ENCODE data around the gene ARPC1B.

DNA sequence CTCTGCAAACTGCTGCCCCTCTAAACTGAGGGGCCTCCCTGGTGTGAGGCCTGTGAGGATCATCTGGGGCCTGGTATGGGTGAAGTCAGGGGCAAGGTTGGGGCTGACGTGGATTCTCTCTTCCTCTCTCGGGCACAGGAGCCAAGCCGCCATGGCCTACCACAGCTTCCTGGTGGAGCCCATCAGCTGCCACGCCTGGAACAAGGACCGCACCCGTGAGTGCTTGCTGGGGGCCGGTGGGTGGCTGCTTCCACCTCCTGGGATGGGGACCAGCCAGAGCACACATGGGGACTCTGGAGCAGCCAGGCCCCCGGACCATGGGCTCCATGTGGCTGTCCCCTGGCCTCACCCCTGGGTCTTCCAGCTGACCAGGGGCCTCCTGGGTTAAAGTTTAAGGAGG lies 11.0 kb downstream of the ARPC1B start:
- TF ChIP-seq, protein P1, sequence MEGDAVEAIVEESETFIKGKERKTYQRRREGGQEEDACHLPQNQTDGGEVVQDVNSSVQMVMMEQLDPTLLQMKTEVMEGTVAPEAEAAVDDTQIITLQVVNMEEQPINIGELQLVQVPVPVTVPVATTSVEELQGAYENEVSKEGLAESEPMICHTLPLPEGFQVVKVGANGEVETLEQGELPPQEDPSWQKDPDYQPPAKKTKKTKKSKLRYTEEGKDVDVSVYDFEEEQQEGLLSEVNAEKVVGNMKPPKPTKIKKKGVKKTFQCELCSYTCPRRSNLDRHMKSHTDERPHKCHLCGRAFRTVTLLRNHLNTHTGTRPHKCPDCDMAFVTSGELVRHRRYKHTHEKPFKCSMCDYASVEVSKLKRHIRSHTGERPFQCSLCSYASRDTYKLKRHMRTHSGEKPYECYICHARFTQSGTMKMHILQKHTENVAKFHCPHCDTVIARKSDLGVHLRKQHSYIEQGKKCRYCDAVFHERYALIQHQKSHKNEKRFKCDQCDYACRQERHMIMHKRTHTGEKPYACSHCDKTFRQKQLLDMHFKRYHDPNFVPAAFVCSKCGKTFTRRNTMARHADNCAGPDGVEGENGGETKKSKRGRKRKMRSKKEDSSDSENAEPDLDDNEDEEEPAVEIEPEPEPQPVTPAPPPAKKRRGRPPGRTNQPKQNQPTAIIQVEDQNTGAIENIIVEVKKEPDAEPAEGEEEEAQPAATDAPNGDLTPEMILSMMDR (IDR thresholded peaks at IDR 0.05; ENCODE audit: low read length) = no peak
- no peak for TF ChIP-seq EZH2 (IDR thresholded peaks at IDR 0.05; ENCODE audit: borderline replicate concordance, low read length)

Data from OCI-LY1 (cell line).